HS-27A (cell line): ENCODE results near the gene NR4A3.

Source experiments
- DNase-seq: peaks from one replicate; pipeline ENCODE4 v3.0.0-alpha.2; 2012; ENCODE audit warnings: low read depth, missing footprints

Gene NR4A3

GRCh38 chr9:99814359-99814758 lies 7.3 kb upstream of the NR4A3 start:
- DNase-seq = no peak

GRCh38 chr9:99816392-99816791 lies 5.3 kb upstream of the NR4A3 start:
- no peak for DNase-seq

DNA sequence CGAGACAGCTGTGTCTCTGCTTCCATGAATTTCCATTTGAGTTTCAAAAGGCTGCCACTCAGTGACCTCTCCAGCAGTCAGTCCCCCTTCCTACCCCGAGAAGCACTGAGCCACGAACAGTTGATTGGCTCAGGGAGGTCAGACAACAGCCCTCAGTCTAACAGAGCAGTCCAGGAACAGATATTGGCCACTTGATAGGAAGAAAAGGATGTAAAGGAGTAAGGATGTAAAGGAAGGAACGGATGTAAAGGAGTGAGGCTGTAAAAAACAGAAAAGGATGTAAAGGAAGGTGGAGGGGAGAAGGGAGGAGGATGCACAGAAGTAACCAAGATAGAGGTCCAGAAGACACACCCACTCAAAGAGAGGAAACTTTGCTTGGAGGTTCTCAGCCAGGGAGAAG lies 3.2 kb upstream of the NR4A3 start:
- no peak for DNase-seq

DNA sequence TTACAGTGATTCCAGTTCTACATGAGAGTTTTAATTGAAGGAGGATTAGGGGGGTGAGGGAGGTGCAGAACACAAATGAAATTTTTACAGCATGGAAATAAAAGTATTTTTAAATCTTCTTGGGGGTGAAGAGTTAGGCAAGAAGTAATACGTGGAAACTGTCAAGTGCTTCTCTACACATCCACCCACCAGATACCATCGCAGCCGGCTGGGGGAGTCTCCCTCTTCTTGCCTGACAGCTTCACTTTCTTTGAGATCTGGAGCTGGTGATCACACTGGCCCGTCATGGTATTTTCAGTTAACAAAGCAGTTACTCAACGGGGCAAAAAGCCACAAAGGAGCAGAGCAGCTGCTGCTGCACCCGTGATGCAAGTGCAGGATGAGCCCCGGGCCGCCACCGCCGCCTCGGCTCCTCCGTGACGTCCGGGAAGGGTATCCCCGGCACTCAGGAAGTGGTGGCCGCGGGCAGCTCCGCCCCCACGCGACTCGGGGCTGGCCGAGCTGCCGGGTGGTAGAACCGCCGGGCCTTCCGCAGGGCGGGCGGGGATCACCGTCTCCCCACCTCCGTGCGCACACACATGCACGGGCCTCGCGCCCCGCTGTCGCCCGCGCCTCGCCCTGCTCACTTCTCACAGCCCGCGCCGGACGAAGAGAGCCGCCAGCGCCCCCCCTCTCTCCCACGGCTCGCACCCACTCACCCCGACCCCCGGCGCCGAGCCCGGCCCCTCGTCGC lies 2.4 kb upstream of the NR4A3 start:
- peak; percentile 43 for DNase-seq

DNA sequence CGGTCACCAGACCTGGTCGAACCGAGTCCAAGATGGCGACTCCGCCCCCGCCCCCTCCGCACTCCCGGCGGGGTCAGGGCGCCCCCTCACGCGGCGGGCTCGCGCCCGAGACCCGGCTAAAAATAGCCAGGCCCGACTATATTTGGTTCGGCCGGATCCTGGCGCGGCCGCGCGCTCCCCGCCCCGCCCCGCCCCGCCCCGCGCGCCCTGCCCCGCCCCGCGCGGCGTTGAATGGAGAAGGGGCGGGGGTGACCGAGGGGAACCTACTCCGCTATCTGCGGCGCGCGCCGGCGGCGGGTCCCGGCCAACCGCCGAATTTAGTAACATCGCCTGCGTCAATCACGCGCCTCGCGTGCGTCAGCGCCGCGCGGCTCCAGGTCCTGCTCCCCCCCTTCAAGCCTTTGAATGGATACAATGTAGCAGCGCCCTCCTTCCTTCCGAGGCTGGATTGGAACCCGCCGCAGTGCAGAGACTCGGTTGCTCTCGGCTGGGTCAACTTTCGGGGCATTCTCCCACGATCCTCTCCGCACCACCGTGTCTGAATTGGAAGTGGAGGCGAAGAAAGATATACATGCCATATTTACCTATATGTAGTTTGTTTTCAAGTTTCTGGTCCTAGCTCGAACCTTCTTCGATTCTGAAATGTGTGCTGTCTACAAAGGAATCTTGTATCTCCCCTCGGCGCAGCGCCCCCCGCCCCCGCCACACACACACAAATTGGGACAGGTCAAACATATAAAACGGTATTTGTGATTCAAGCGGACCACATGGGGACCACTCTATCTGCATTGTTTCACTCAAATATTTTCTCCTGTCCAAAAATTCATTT lies 1.6 kb upstream of the NR4A3 start:
- DNase-seq = peak; percentile 81

DNA sequence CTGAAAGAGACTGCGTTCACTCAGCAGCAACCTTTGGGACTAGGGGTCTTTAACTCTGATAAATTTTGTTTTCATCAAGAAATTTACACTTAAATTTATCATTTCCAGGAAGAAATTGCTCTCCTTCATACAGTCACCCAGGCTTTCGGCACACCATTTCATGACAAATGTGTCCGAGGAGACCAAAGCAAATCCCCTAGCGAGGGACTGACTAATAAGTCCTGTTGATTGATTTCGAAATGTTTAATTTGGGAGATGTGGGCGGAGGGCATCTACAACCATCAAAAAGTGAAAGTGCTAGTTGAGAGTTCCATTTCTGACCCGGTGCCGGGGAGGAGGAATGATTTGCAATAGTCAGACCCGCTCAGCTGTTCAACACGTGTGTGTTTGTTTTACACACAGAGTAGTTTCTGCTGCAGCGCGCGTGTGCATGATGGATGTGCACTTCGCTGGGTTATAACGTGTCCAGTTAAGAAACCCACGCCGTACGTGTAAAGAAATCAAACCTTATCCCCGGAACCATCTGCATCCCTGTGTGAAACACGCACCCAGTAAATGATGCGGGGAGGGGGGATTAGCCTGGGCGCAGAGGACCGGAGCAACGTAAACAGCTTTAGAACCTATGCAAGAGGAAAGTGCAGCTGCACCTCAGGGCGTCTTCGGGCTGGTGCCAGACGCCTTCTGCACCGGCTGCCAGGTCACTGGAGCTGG lies 845 bp upstream of the NR4A3 start:
- peak; percentile 22 for DNase-seq

- peak; percentile 5 for DNase-seq
Measured at GRCh38 chr9:99822109-99822805, 572 bp downstream of the NR4A3 start.

DNA sequence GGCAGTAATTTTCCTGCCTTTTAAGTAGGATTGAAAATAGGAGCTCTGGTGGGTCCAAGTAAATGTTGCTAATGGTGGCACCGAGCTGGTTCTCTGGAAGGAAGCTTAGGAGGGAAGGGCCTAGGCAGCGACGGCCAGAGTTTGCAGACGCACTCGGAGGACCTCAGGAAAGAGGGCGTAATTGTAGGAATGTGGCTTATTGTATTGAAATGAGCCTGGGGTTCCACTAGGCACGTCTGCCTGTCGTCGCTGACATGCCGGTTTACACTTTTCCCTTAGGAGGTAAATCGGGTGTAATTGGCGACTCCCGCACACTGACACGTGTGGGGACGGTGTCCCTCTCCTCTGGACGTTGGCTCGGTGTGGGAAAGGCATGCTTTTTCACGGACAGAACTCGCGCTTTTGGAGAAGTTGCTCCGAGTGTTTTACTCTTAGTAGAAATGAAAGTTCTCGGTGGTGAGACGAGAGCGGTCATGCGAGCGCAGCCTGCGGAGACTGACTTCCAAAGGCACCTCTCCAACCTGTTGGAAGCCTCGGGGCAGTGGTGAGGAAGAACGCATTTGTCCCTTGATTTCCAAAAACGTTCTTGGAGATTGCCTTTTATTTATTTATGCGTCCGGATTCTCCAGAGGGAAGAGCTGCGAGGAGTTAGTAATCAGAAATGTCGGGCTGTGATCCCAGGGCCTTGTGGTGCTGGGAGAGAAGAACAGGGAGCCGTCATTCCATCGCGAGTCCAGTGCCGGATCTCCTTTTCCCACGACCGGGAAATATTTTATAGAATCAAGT lies 1.3 kb downstream of the NR4A3 start:
- DNase-seq = peak; percentile 14

- no peak for DNase-seq
Measured at GRCh38 chr9:99823681-99824377, 2.1 kb downstream of the NR4A3 start.

DNA sequence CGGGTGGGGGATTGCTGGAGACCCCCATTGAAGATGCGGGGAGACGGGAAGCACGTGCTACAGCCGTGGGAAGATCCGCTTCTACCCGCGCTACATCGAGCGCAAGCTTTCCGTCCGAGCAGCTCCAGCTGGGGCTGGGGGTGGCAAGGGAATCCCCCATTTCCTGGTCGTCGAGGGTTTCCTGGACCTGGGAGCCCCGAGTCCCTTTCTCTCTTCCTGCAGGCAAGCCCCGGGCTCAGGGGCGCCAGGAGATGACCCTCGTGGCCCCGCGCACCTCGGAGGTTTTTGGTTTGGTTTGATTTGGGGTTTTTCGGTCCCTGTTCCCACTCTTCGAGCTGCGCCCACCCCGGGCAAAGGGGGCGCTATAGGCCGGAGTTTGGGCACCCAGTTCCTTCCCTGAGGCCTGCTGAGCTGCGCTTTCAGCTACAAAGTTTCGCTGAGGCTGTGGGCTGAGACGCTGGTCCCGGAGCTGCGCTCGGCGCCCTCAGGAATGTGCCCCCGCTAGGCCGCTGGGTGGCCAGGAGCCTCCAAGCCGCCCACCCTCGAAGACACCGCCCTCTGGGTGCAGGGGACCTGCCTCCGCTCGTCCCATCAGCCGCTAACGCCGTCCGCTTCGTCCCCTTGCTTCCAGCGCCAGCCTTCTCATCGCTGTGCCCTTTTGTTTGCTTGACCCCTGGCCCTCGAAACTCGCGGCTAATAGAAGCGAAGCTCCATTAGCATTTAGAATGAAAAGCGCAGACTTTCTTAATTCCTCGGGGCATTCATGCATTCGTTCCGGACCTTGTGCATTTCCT lies 2.9 kb downstream of the NR4A3 start:
- DNase-seq = no peak

DNA sequence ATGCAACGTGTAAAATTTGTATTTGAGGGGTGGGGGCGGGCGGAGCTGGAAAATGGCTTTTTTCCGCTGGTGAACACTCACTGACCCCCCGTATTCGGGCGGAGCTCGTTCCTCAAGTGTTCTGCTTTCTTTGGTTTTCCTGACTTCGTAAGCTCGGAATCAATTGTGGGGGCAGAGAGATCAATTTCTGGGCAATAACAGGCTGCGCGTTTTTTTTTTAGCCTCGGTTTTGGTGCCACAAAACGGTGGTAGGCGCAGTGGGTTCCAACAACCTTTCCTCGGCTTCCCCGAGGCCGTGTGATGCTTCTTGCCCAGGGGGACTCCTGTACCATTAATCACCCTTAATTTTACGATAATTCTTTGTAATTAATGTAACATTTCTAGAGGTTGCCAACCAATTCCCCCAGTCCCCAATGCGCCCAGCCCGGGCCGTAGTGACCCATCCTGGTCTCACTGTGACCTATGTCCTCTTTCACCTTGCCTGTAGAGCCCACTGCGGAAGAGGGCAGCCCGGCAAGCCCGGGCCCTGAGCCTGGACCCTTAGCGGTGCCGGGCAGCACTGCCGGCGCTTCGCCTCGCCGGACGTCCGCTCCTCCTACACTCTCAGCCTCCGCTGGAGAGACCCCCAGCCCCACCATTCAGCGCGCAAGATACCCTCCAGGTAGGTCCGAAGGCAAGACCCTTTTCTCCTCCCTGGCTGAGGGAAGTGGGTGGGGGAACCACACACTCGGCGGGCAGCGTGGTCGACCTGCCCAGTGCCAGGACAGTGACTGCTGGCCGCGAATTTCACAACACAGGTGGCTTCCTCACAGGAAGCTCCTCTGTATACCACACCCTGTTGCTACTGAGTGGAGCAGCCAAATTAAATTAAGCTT lies 3.7 kb downstream of the NR4A3 start:
- DNase-seq = no peak

DNA sequence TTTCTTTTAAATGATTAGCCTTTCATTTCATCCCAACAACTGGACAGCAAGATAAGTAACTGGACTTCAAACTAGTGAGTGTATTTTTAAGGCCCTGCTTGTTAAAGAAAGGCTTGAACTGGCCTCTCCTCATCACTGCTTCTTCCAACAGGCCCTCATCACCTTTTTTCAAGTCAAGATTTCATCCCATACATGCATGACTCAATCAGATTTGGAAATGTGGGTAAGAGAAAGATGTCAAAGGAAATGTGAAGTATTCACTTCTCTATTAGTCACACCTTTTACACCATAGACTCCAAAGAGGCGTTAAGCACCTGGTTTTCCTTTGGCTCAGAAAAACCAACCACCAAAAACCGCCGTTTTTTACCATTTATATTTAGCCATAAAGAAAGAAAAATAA lies 4.9 kb downstream of the NR4A3 start:
- no peak for DNase-seq

- DNase-seq = no peak
Measured at GRCh38 chr9:99827244-99827643, 5.6 kb downstream of the NR4A3 start.

- no peak for DNase-seq
Measured at GRCh38 chr9:99828054-99828416, 6.3 kb downstream of the NR4A3 start.

DNA sequence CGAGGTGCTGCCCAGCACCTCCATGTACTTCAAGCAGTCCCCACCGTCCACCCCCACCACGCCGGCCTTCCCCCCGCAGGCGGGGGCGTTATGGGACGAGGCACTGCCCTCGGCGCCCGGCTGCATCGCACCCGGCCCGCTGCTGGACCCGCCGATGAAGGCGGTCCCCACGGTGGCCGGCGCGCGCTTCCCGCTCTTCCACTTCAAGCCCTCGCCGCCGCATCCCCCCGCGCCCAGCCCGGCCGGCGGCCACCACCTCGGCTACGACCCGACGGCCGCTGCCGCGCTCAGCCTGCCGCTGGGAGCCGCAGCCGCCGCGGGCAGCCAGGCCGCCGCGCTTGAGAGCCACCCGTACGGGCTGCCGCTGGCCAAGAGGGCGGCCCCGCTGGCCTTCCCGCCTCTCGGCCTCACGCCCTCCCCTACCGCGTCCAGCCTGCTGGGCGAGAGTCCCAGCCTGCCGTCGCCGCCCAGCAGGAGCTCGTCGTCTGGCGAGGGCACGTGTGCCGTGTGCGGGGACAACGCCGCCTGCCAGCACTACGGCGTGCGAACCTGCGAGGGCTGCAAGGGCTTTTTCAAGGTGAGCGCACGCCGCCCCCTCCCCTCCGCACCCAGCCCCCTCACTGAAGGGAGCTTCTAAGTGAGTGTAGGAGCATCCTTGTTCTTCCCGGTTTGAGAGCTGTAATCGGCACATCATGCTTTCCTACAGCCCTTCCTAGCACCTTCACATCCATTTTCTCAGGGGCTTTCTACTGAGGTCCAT lies 6.9 kb downstream of the NR4A3 start:
- no peak for DNase-seq

DNA sequence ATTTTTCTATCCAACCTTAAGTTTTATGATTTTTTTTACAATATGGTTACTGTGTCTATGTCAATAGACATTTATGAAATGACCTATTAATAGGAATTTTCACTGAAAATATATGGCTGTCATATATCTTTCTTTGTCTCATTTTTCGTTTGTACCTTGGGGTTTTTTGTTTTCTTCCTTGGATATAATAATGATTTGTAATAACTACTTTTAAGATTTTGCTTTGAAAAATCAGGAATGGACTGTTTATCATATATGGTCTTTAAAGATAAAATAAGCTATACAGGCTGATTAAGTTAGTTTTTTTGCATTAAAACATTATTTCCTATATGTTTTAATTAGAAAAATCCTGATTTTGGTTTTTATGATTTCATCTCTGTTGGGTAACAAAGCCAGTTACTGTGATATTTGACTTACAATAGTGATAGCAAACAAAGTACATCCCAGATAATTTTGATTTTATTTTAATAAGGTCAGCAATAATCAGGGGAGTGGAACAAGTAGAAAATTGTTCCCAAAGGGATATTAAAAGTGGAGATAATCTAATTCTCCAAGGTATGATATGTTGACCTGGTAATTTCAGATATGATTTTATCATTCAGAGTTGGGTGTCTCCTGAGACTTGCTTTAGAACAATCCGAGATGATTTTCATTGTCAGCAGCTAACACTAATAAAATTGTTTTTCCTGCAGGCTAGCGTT lies 10.3 kb downstream of the NR4A3 start:
- no peak for DNase-seq

- DNase-seq = no peak
Measured at GRCh38 chr9:99832558-99832864, 10.8 kb downstream of the NR4A3 start.

DNA sequence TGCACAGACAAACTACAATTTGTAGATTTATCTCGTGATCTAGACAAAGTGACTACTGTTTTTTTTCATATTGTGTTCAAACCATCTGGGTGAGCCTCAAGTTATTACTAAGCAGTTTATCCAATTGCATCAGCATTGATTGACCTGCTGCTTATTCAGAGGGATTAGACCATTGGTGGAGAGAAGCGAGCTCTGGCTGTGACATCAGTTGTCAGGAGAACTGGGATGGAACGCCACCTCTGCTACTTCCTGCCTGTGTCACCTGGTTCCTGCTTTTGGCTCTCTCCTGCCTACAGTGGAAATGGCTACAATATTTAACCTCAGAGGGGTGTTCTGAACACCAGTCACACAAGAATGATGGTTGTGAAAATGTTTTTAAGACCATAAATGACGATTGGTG lies 12.1 kb downstream of the NR4A3 start:
- DNase-seq = no peak
